Panc1 (cell line): ENCODE data around the gene PLA2G2D. TPM values are rescaled to one million over a fixed set of nuclear protein-coding genes. Genes with fewer than 3 reads are reported as not detected.

Experiments used
- ATAC-seq: fragments of 200-7000 bp; cut with Tn5 transposase; 2 replicates; pipeline ENCODE4 v1.9.1; 2020; ENCODE audit warnings: mild to moderate bottlenecking, moderate library complexity
- BruUV-seq: library from RNA; stranded (reverse); fragments of 400-500 nt; replicated peaks from 2 replicates; lab custom pipeline; 2021; lab: Mats Ljungman, UMichigan
- CTCF ChIA-PET: fragments of 300-600 bp; sonication (Branson Sonifier 250); formaldehyde crosslinking; loops from one replicate; lab custom pipeline; 2022; ENCODE audit warnings: antibody characterized with exemption; lab: Charles Lee
- POLR2A ChIA-PET: fragments of 300-600 bp; sonication (Branson Sonifier 250); formaldehyde crosslinking; loops from one replicate; lab custom pipeline; 2022; ENCODE audit warnings: antibody characterized with exemption; lab: Charles Lee
- DNase-seq: peaks from one replicate; pipeline ENCODE4 v3.0.0-alpha.2; 2010; ENCODE audit warnings: low read depth, low spot score
- H3K27ac ChIP-seq: 2 replicates; pipeline ENCODE4 v1.5.1; 2011; ENCODE audit warnings: mild to moderate bottlenecking, low read length, inconsistent platforms
- H3K27me3 ChIP-seq: fragments of 200-500 bp; sonication (Bioruptor generic); 2 replicates; pipeline ENCODE4 v1.6.0; 2014; ENCODE audit warnings: low read length, inconsistent platforms; ENCODE audit not compliant: control insufficient read depth, insufficient read depth
- H3K36me3 ChIP-seq: fragments of 200-500 bp; sonication (Bioruptor generic); 2 replicates; pipeline ENCODE4 v1.5.1; 2014; ENCODE audit warnings: inconsistent platforms, mild to moderate bottlenecking, low read length, moderate library complexity; ENCODE audit not compliant: control insufficient read depth, insufficient read depth
- H3K4me1 ChIP-seq: 2 replicates; pipeline ENCODE4 v1.5.1; 2011; ENCODE audit warnings: inconsistent platforms, mild to moderate bottlenecking, low read length, moderate library complexity; ENCODE audit not compliant: control insufficient read depth, insufficient read depth
- H3K4me3 ChIP-seq, 2 experiments: 2 replicates each; pipeline ENCODE4 v1.5.1; 2011 to 2012; ENCODE audit warnings: low read depth in 2 of 2, low read length in 2 of 2, mild to moderate bottlenecking in 2 of 2, inconsistent platforms in 1 of 2, moderate library complexity in 1 of 2
- H3K9me3 ChIP-seq: fragments of 200-500 bp; sonication (Bioruptor generic); 2 replicates; pipeline ENCODE4 v1.5.1; 2014; ENCODE audit warnings: low read depth, mild to moderate bottlenecking, inconsistent platforms, low read length, moderate library complexity; ENCODE audit not compliant: control insufficient read depth, insufficient read depth
- CTCF ChIP-seq: fragments of 450-650 bp; IDR thresholded peaks from 2 replicates; pipeline ENCODE4 v1.5.1; 2017; ENCODE audit warnings: mild to moderate bottlenecking
- POLR2AphosphoS5 ChIP-seq: IDR thresholded peaks from 2 replicates; pipeline ENCODE4 v1.6.1; 2012; ENCODE audit warnings: mild to moderate bottlenecking, low read depth, low read length, moderate library complexity
- REST ChIP-seq, 2 experiments: IDR thresholded peaks; 2 replicates each; pipeline ENCODE4 v1.6.1; 2011 to 2012; ENCODE audit warnings: low read depth in 2 of 2, control low read depth in 1 of 2, low read length in 1 of 2, mild to moderate bottlenecking in 1 of 2, moderate library complexity in 1 of 2; ENCODE audit not compliant: insufficient read depth in 1 of 2
- SIN3A ChIP-seq: IDR thresholded peaks from 2 replicates; pipeline ENCODE4 v1.6.1; 2012; ENCODE audit warnings: low read depth, mild to moderate bottlenecking, low read length, moderate library complexity, borderline replicate concordance; ENCODE audit not compliant: insufficient read depth
- TCF7L2 ChIP-seq: IDR thresholded peaks from 2 replicates; pipeline ENCODE4 v1.6.1; 2011; ENCODE audit warnings: mild to moderate bottlenecking, low read depth, low read length, inconsistent platforms
- in situ Hi-C: cut with HindIII; loops from 2 replicates; pipeline ENCODE4 v1.10.0; 2016; ENCODE audit warnings: low sequenced_read_pairs, low pct_unique_long_range_greater_than_20kb
- intact Hi-C: fragments of 100-400 bp; cut with micrococcal nuclease; formaldehyde crosslinking; loops from one replicate; pipeline ENCODE4 v1.10.0; 2022; ENCODE audit not compliant: unreplicated experiment
- total RNA-seq: library from RNA; stranded (reverse); gene quantifications from one replicate; pipeline ENCODE4 v1.2.1, GENCODE V29; 2021; ENCODE audit not compliant: unreplicated experiment

The PLA2G2D gene
- total RNA-seq, 1 experiment from 2014 or later, result not detected

- Histone ChIP-seq H3K36me3 (no peaks in the 10 kb centered on the region), H3K27me3 (no peaks in the 10 kb centered on the region), H3K4me3 (no peak overlapping the region), H3K27ac (no peak overlapping the region), H3K4me1 (no peaks in the 10 kb centered on the region), H3K9me3 (no peaks in the 10 kb centered on the region)
- no peak for TF ChIP-seq CTCF
- TF ChIP-seq TCF7L2, result no peak
- no peak for TF ChIP-seq REST (IDR thresholded peaks at IDR 0.05; ENCODE audit: insufficient read depth in 1 of 2, low read depth in 2 of 2, low read length in 1 of 2)
- TF ChIP-seq SIN3A, result no peak
- no peak for TF ChIP-seq POLR2AphosphoS5
- no TSS peak for BruUV-seq
- CTCF ChIA-PET, result interaction anchor here (1.1 kb wide), 1 partner anchor 156 kb away, joined by 3 read pairs; no protein-coding TSS in a partner anchor
- ATAC-seq, result no peak
- POLR2A ChIA-PET, result no interaction called here
- DNase-seq, result no peak
- in situ Hi-C loops (no loop called here), intact Hi-C loops (no loop called here)
Measured at GRCh38 chr1:20074055-20074724, 45.1 kb downstream of the PLA2G2D start.

DNA sequence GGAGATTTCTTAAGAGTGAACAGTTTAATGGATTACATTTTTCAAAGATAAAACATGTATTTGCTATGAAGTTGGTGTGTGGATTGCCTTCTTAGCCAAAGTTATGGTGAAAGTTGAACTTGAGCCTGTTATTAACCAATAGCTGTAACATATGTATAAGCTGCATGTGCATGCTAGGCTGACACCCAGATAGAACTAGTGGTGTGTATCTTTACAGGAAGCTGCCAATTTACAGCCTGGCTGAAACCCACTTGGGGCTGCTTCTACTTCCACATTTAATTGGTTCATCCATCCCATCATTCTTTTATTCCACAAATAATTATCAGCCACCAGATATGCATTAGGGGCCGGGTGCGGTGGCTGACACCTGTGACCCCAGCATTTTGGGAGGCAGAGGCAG lies 46.1 kb downstream of the PLA2G2D start:
- H3K9me3 ChIP-seq, result no peaks in the 10 kb centered on the region
- CTCF ChIA-PET, result no interaction called here
- no peak for ATAC-seq
- H3K4me3 ChIP-seq, result no peak overlapping the region
- BruUV-seq, result no TSS peak
- H3K27me3 ChIP-seq, result no peaks in the 10 kb centered on the region
- no peak overlapping the region for H3K27ac ChIP-seq
- no peaks in the 10 kb centered on the region for H3K36me3 ChIP-seq
- no peak for DNase-seq
- POLR2A ChIA-PET, result no interaction called here
- in situ Hi-C loops, result no loop called here
- H3K4me1 ChIP-seq, result no peaks in the 10 kb centered on the region
- TF ChIP-seq SIN3A, result no peak
- no peak for TF ChIP-seq TCF7L2
- no peak for TF ChIP-seq REST (IDR thresholded peaks at IDR 0.05; ENCODE audit: insufficient read depth in 1 of 2, low read depth in 2 of 2, low read length in 1 of 2)
- TF ChIP-seq CTCF, result no peak
- no peak for TF ChIP-seq POLR2AphosphoS5
- intact Hi-C loops, result no loop called here
